NCI-H226 (cell line): ENCODE data around the gene HSD17B1.
"Not testable (repeated sequence)": the region's sequence is repeated elsewhere in the genome, so short reads cannot be mapped to it uniquely, and the experiment has no call there.

Source experiments
- DNase-seq: peaks from one replicate; pipeline ENCODE4 v3.0.0-alpha.2; 2015

Gene HSD17B1, protein sequence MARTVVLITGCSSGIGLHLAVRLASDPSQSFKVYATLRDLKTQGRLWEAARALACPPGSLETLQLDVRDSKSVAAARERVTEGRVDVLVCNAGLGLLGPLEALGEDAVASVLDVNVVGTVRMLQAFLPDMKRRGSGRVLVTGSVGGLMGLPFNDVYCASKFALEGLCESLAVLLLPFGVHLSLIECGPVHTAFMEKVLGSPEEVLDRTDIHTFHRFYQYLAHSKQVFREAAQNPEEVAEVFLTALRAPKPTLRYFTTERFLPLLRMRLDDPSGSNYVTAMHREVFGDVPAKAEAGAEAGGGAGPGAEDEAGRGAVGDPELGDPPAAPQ

DNA sequence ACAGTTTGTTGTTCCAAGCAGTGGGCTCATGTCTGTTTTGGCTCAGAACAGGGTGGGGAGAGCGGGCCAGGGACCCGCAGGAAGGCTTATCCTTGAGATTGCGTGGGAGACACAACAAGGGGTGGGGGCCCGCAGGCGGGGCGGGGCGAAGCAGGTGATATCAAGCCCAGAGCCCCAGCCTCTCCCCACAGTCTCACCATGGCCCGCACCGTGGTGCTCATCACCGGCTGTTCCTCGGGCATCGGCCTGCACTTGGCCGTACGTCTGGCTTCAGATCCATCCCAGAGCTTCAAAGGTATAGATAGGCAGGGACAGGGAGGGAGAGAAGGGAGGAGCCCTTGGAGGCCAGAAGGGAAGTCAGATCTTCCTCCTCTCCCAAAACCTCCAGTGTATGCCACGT, at the start of gene HSD17B1:
Gene HSD17B1, plus strand, starts transcription at position 188 of the 400 bp plus-strand sequence. Its CDS starts 11 bp downstream, at position 199.
- not testable (repeated sequence) for DNase-seq

DNA sequence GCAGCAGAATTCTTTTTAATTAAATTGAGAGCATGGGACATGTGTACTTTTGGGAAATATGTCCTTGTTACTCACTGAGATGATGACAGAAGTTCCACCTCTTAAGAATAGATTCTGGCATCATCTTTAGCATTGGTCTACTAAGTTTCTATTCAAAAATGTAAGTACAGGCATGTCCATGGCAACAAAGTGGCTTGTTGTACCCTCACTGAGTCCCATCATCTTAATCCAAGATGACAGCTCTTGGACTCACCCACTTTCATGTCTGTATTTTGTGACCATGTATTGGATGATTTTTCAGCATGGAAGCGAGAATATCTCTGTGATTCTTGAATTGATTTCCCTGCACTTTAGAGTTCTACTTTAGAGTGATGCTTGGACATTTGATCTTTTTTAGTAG, 49.8 kb upstream of the HSD17B1 start:
- DNase-seq: no peak

DNA sequence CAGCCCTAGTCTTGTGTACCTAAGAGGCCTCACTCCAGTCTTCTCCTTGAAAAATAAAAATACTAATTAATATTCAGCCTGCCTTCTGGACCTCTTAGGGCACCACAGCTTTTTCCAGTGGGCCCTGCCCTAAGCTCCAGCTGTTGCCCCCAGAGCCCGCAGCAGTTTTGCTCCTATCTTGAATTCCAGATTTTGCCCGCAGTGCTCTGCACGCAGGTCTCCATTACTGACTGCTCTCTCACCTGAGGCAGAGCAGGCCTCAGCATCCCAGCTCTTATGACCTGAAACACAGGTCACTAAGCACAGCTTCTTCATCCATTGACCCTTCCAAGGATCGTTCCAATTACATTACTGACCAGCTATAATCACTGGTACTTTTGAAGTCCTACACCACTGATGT, 45.1 kb upstream of the HSD17B1 start:
- DNase-seq: no peak

DNA sequence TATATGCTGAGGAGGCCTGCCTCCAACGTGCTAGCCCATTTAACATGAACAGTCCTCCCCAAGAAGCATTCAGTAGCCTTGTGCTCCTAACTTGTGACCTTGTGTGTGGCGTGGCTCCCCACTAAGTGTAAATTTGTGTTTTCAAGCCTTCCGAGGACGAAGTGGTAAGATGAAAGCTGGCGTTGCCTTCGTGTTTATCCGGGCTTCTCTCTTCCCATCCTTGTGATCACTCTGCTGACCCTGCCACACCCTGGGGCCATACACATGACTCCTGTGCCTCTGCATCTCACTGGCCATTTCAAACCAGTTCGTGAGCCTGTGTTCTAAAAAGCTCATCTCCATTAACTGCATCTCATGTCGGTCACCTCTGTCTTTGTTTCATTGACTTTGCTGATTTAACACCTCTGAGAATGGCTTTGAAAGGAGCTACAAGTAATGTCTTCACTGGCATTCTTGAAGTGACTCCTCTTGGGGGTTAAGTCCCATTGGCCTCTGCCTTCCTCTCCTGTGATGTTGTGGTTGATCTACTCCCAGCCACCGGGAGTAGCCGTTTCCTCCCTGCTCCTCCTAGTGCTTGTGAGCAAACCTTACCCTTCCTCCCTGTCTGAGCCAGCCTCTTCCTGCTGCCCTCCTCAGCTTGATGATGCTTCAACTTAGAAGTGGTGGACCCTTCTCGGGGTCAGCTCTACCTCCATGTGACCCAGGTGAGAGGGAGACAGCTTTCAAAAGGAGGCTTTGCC, 44.1 kb upstream of the HSD17B1 start:
- DNase-seq: no peak

DNA sequence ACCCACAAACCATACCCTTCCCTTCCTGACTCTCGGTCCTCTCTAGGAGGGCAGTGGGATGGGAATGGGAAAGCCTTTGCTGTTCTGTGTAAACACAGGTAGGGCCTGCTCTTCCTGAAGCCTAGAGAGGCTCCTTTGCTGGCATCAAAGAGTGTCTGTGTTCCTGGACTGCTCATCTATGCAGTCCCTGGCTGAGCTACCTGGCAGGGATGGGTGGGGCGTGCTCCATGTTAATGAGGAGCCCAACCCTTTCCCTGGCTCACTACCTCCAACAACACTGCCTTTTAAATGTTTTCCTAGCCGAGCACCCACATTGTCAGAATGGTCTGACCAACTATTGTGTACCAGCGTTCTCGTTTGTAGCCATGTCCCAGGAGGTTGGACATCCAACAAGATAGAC, 43.3 kb upstream of the HSD17B1 start:
- DNase-seq: no peak

DNA sequence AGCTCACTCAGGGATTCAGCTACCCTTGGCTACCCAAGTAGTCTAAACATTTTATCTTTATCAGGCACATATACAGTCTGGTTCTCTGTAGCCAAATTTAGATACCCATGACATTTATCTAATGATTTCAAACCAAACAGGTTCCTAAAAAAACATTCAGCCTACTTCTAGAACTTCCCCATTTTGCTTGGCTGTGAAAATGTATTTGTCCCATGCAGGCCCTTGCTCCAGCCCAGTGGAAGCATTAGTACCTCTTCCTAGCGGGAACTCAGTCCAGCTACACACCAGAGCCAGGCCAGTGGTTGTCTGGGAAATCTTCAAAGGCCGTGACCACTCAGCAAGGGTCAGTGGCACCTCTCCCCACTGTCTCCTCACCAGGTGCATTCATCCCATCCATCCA, 42.9 kb upstream of the HSD17B1 start:
- no peak for DNase-seq

DNA sequence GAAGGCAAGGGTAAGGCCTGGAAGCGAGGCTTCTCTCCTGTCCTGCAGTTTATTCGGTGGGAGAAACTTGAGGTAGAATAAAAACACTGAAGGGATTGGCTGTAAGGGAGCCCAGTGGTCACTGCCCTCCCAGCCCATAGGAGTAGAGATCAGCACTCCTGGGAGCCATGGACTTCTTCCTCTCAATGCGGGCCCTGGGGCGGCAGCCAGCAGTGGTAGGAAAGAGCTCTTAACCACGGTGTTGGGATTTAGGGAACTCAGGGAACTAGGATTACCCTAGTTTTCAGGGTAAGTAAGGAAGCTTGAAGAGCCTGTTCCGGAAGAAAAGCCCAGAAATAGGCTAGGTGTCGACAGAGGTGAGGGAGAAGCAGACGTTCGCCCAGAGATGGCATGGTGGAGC, 40.5 kb upstream of the HSD17B1 start:
- DNase-seq: no peak

DNA sequence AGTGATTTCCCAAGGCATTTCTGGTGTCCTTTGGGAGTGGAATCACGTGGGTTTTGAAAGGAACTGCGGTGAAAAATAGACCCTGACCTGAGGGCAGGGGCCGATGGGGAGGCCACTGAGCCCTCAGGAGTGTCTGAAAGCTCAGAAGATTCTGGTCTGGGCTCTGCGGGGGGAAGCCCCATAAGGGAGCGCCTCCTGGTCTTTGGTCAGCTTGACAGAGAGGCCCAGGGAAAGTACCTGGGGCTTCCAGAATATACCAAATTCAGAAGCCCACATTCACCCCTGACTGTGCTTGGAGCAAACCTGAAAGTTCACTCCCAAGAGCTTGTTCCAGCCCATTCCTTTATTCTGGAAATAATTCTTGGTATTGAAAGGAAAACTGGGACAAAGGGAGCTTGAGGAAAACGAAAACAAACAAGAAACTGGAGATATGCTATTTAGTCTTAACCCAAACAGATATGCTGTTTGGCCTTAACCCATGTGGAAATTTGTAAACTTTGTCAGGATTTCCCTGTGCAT, 39.9 kb upstream of the HSD17B1 start:
- DNase-seq: no peak

DNA sequence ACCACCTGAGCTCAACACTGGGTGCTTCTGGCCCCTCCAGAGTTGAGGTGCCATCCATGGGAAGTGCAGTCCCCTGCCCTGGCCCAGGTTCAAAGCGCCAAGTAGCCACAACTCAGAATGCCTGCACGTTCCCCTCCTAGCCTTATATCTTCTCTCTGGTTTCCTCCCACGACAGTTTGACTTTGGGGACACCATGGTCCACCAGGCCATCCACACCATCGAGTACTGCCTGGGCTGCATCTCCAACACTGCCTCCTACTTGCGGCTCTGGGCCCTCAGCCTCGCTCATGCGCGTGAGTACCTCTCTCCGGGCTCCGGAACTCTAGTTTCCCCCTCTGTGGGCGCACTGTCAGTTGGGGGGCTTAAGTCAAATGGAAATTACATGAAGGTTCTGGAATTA, 39.0 kb upstream of the HSD17B1 start:
- DNase-seq: no peak

DNA sequence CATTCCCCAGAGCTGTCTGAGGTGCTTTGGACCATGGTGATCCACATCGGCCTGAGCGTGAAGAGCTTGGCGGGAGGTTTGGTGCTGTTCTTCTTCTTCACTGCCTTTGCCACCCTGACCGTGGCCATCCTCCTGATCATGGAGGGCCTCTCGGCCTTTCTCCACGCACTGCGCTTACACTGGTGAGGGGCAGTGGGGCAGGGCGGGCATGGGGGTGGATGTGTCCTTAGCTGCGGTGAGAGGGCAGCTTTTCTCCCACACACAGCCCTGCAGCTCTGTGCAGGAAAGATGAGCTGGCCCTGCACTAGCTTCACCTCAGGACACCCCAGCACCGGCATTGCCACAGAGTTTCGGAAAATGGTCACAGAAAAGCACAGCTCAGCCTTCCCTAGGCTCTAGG, 38.4 kb upstream of the HSD17B1 start:
- no peak for DNase-seq

DNA sequence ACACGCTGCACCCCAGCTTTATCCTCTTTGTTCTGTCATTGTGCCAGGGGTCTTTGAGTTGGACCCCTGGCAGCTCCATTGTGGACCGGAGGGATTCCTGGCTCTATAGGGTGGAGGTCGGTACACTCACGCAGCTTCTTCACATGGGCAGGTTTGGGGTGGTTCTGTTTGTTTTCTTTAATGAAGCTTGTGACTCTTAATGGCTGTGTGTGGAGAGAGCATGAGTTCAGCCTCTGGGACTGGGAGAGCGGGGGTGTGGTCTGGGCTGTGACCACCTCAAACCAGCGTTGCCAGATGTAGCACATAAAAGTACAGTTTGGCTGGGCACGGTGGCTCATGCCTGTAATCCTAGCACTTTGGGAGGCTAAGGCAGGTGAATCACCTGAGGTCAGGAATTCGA, 37.9 kb upstream of the HSD17B1 start:
- no peak for DNase-seq

DNA sequence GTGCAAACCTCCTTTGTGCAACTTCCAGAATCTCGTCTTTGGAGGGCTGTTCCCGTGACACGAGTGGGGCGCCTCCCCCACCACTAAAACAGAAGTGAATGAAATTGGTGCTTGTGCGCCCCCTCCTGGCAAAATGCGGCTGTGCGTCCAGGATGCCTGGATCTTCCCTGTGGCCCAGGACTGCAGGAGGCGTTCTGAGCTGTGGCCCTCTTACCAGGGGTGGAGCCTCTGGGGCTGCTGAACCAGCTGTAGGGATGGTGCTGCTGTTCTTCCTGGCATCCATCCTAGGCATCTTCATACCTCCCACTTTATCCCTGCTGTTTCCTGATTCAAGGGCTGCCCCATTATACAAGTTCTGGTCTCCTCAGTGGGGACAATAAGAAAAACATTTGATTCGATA, 35.2 kb upstream of the HSD17B1 start:
- peak; percentile 87 for DNase-seq

DNA sequence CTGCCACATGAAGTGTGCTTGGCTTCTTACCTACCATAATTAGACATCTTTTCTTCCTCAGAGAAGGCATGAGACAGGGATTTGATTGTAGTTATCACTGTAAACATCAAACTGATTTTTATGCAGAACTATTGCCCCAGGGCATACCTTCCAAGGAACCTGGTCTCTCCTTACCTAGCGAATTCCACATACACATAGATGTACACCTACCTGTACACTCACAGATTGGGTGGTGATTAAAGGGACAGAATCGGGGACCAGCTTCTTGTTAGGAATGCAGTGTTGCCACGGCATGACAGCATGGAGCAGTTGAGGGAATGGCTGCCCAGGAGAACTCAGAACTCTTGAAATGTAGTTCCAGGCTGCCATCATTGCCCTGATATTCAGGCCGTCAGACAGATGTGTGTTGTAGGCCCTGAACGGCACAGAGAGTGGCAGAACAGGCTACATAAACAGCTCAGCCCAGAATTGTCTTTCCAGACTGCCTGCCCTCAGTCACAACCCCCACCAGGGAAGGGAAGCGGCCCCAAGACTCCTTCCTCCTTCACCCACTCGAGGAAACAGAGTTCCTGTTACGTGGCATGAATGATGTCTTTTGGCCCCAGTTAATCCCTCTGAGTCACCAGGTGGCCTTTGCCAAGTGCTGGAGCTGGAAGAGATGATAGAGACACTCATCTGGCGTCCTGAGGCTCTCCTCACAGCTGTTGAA, 34.5 kb upstream of the HSD17B1 start:
- DNase-seq: peak; percentile 96

DNA sequence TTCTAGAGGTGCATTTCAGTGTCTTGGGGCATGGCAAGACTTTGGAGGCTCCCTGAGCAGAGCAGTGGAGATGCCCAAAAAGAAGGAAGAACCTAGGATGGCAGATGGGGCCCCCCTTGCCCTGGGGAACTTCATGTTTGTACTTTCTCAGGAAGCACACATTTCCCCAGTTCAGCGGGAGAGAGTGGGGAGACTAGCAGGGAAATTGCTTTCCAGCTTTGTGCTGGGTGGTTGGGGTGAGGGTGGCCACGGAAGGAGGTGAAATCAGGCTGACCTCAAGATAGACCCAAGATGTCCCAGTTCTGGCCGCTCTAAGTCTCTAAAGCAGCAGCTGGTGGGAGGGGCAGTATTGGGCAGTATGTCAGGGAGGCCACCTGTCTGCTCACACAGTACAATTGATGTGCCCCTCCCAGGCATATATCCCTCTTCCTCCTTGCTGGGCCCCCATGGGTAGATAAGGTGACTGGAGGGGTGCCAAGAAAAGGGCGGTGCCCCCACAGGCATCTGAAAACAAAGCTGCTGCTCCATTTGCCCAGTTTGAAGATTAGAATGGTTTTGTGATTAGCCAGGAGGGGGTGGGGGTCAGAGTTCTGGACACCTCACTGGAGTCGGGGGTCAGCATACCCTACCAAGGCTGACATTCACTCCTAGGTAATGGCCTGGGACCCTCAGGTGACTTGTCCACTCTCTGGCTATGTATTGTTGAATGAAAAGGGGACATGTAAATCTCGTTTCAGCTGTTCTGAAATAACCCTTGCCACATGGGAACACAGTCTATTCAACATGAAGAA, 33.8 kb upstream of the HSD17B1 start:
- DNase-seq: peak; percentile 91

DNA sequence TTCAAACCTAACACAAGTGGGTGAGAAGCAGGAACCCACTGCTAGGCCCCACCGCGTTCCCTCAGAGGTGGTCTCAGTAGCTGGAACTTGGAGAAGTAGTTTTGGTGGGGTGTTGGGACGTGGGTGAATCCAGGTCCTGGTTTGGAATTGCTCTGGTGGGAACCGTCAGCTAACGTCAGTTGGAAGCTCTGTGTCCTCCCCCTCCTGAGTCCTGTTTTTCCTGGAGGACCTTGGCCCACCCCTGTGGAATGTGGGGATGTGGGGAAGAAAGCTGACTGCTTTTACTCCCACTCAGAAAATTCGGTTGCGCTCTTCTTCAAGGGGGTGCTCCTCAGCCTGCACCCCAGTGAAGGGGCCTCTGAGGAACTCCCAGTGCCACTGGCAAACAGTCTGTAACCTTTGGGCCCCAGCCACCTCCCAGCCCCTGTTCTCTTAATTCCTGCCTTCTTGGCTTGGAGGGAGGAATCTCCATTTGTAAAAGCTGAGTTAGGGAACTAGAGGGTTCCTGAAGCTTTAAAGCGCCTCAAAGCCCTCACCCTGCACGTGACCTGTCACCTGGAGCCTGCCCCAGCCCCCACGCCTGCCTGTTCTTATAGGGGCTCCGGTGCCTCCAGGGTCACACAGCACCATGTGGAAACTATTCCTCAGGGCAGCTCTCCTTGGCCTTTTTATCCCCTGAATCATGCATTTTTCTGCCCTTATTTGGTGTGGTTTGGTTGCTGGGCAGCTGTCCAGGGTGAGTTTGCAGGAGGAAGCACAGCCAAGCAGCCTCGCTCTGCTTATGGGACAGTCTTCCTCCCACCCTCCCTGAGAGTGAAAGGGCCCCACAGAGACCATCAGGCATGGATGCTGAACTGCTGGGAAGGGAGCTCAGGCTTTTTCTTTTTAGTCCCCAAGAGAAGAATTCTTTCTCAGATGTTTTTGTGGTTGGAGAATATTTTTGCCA, 32.9 kb upstream of the HSD17B1 start:
- DNase-seq: peak; percentile 99

DNA sequence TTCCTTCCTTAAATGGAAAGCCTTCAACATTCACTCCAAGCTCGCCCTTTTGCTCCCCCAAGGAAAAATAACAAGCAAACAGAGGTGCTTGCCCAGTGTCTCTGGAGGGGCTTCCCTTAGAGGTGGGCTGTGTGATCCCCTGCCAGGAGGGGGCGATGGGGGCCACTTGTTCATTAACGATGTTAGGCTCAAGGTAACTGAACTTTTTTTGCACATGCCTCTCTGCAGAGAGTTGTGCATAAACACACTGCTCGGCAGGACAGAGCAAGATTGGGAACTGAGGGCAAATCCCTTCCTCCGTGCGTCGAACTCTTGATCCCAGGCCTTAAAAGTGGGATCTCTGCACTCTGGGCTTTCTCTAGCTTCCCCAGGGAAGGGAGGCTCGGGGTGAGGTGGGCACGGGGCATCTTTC, 32.2 kb upstream of the HSD17B1 start:
- DNase-seq: no peak

DNA sequence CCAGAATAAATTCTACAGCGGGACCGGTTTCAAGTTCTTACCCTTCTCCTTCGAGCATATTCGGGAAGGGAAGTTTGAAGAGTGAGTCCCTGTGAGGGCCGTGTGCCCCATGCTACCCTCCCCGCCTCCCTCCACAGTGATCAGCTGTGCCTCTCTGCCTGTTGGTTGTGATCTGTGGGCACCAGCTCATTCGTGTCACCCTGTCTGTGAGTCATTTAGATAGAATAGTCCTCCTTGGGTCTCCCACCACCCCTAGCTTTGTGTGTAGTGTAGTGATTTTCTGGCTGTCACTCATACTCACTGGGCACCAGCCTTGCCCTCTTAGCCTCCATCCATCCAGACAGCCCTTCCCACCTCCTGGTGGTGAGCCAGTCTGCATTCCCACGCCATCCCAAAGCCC, 31.7 kb upstream of the HSD17B1 start:
- DNase-seq: no peak

DNA sequence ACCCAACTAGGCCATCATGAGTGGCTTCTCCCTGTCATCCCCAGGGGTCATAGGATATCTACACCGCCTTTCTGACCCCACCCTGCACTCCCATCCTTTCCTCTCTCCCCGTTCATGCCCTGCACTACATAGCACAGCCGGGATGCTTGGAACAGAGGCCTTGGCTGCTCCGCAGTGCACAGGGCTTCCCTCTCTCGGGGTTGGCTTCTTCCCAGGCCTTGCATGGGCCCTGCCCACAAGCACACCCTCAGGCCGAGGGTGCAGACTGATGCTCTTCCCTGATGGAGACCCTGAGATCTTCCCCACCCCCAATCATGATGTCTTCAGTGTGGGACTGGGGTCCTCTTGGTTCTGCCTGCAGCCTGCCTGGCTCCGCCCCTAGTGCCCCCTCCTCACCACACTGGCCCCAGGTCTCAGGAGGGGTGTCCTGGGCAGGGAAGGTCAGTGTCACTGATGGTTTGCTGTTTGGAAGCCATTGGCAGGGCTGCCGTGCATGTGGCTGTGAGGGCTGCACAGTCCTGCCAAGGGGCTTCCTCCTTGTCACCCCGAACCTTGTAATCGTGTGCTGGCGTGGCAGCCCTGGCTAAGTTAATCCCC, 31.0 kb upstream of the HSD17B1 start:
- DNase-seq: no peak

DNA sequence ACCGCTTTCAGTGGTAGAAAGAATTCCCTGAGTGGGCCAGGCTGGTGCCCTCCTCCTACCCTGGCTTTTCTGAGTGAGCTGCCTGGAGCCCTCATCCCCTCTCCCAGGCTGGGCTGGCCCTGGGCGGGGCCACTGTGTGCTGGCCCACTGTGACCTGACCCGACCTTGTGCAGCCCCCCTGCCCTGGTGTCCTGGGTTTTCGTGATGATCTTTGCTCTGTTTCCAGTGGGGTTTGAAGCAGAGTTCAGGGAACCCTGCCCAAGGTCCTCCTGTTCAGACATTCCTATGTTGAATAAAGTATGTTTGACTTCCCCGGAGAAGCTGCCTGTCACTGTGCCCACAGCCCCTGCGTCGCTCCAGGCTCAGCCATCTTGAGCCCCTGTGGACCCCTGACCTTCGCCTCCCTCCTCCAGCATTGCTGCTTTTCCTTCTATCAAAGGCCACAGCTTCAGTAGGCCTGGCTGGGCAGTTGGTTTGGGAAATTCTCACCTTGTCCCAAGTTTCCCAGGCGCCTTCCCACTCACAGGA, 30.4 kb upstream of the HSD17B1 start:
- DNase-seq: no peak

DNA sequence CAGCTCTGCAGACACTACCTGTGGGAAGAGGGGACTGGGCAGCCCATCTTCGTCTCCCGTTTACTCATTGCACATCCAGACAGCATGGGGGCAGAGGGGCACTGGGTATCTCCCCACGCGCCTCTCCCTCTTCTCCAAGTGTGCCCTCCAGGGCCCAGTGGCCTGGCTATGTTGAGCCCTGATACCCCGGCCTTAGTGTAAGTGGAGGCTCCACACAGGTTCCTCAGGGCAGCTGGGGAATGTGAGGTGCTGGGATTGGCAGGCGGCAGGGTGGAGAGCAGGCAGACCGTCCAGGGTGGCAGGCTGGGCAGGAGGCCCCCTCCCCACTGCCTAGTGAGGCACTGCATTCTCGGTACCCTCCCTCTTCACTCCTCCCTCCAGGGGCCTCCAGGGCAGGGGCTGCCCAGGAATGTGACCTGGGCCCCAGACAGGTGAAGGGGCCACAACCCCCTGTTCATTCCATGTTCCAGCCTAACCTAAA, 29.9 kb upstream of the HSD17B1 start:
- DNase-seq: no peak

DNA sequence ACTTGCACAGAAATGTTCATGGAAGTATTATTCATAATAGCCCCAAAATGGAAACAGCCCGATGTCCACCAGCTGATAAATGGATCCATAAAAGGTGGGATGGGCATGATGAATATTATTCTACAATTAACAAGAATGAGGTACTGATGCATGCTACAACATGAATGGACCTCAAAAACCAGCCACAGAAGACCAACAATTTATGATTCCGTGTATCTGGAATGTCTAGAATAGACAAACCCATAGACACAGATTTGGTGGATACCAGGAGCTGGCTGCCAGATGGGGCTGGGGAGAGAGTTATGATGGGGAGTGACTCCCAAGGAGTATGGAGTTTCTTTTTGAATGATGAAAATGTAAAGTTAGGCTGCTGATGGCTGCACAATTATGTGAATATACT, 27.5 kb upstream of the HSD17B1 start:
- DNase-seq: peak; percentile 74
